Measurements from ENCODE around the gene CDKN2C. TPM values are rescaled to one million over a fixed set of nuclear protein-coding genes. Genes with fewer than 3 reads are reported as not detected.
A peak's percentile ranks its signal among the peaks of the same experiment; 100 is the strongest.
"Not testable (repeated sequence)": the region's sequence is repeated elsewhere in the genome, so short reads cannot be mapped to it uniquely, and the experiment has no call there.

Gene CDKN2C
- total and polyA plus RNA-seq, 2 donors (not counting 3 experiments of a cell fraction or from before 2014, with no cell fraction given) = 12.8 to 19.8 TPM

DNA sequence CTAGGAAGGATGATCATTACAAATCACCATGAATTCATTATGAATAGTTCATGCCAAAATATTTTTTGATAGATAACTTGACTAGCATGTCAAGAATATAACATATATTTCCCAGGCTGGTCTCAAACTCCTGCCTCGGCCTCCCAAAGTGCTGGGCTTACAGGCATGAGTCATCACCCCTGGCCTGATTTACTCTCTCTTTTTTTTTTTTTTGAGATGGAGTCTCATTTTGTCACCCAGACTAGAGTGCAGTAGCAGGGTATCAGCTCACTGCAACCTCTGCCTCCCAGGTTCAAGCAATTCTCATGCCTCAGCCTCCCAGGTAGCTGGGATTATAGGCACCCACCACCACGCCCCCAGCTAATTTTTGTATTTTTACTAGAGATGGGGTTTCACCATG, 34.8 kb upstream of the CDKN2C start:
- H3K27ac ChIP-seq (ENCODE audit: insufficient read depth, low read depth, low read length); dilution Hi-C loops (cut with MboI; ENCODE audit: extremely low pct_ligation_motif_present, low sequenced_read_pairs); FAIRE-seq; H3K27me3 ChIP-seq (ENCODE audit: control insufficient read depth in 2 of 2, insufficient read depth in 2 of 2, low read length in 2 of 2); DNase-seq (ENCODE audit: low read depth, low spot score); H3K4me1 ChIP-seq (ENCODE audit: control insufficient read depth, extremely low read depth, insufficient read depth, low read length); H3K36me3 ChIP-seq (ENCODE audit: control insufficient read depth in 2 of 2, extremely low read depth in 1 of 2, insufficient read depth in 2 of 2, low read length in 2 of 2); POLR2A ChIA-PET; BruUV-seq (replicated peaks); H4K20me1 ChIP-seq (replicated peaks; ENCODE audit: control insufficient read depth, extremely low read depth, insufficient read depth, low read length); H3K9me1 ChIP-seq (replicated peaks; ENCODE audit: control insufficient read depth, extremely low read depth, insufficient read depth, low read length); H3K4me2 ChIP-seq (ENCODE audit: insufficient read depth, low read length); H3K9me3 ChIP-seq (replicated peaks; ENCODE audit: control insufficient read depth, insufficient read depth, low read length); H2AFZ ChIP-seq (ENCODE audit: low read depth, low read length); intact Hi-C loops (cut with micrococcal nuclease); H3K9ac ChIP-seq (replicated peaks; ENCODE audit: extremely low read depth, insufficient read depth, low read length); H3K4me3 ChIP-seq (replicated peaks in 1 of 3; ENCODE audit: insufficient read depth in 1 of 3, low read depth in 1 of 3, low read length in 3 of 3): not testable (repeated sequence)
- peaks cover 48% of the 10 kb centered on the region for H3K79me2 ChIP-seq (ENCODE audit: control insufficient read depth, insufficient read depth, low read length)
- CTCF ChIA-PET = interaction anchor here (1.2 to 1.4 kb wide), 3 partner anchors 11 to 14 kb away, joined by 3 to 4 read pairs (median 4); no protein-coding TSS in a partner anchor
- TF ChIP-seq FOS (IDR thresholded peaks at IDR 0.05; ENCODE audit: borderline replicate concordance, insufficient read depth, low read length) = peak; percentile 16

DNA sequence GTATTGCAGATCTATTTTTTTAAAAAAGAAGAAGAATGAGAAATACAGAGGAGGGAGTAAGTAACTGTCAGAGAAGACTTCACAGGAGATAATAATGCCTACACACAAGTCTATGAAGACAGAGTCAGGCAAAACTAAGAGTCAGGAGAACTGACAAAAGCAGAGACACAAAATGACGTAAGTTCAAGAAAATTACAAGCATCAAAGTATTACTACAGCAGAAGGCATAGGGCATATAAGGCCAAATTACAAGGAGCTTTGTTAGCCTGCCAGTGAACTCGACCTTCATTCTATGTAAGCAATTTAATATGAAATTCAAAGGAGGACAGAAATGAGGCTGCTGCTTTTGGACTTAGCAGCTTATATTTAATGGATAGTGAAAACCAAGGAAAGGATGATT, 33.7 kb upstream of the CDKN2C start:
- intact Hi-C loops (cut with micrococcal nuclease) = no loop called here
- FAIRE-seq = no peak

More for the DNA sequence above, 33.7 kb upstream of the CDKN2C start:
- Histone ChIP-seq H3K4me3 (replicated peaks in 1 of 3; ENCODE audit: insufficient read depth in 1 of 3, low read depth in 1 of 3, low read length in 3 of 3) (no peak overlapping the region), H3K9me3 (replicated peaks; ENCODE audit: control insufficient read depth, insufficient read depth, low read length) (no peaks in the 10 kb centered on the region), H3K9ac (replicated peaks; ENCODE audit: extremely low read depth, insufficient read depth, low read length) (no peak overlapping the region), H3K4me1 (ENCODE audit: control insufficient read depth, extremely low read depth, insufficient read depth, low read length) (no peaks in the 10 kb centered on the region), H3K4me2 (ENCODE audit: insufficient read depth, low read length) (no peak overlapping the region), H3K27me3 (ENCODE audit: control insufficient read depth in 2 of 2, insufficient read depth in 2 of 2, low read length in 2 of 2) (no peaks in the 10 kb centered on the region), H3K9me1 (replicated peaks; ENCODE audit: control insufficient read depth, extremely low read depth, insufficient read depth, low read length) (no peaks in the 10 kb centered on the region), H3K36me3 (ENCODE audit: control insufficient read depth in 2 of 2, extremely low read depth in 1 of 2, insufficient read depth in 2 of 2, low read length in 2 of 2) (no peaks in the 10 kb centered on the region), H3K79me2 (ENCODE audit: control insufficient read depth, insufficient read depth, low read length) (peaks cover 49% of the 10 kb centered on the region), H4K20me1 (replicated peaks; ENCODE audit: control insufficient read depth, extremely low read depth, insufficient read depth, low read length) (no peaks in the 10 kb centered on the region), H2AFZ (ENCODE audit: low read depth, low read length) (no peak overlapping the region), H3K27ac (ENCODE audit: insufficient read depth, low read depth, low read length) (no peak overlapping the region)
- TF ChIP-seq, protein P1, sequence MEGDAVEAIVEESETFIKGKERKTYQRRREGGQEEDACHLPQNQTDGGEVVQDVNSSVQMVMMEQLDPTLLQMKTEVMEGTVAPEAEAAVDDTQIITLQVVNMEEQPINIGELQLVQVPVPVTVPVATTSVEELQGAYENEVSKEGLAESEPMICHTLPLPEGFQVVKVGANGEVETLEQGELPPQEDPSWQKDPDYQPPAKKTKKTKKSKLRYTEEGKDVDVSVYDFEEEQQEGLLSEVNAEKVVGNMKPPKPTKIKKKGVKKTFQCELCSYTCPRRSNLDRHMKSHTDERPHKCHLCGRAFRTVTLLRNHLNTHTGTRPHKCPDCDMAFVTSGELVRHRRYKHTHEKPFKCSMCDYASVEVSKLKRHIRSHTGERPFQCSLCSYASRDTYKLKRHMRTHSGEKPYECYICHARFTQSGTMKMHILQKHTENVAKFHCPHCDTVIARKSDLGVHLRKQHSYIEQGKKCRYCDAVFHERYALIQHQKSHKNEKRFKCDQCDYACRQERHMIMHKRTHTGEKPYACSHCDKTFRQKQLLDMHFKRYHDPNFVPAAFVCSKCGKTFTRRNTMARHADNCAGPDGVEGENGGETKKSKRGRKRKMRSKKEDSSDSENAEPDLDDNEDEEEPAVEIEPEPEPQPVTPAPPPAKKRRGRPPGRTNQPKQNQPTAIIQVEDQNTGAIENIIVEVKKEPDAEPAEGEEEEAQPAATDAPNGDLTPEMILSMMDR (IDR thresholded peaks at IDR 0.05; ENCODE audit: extremely low read depth in 1 of 2, insufficient read depth in 1 of 2, low read depth in 1 of 2, low read length in 2 of 2) = no peak
- TF ChIP-seq POLR2AphosphoS5 (IDR thresholded peaks at IDR 0.05; ENCODE audit: insufficient read depth, low read depth, low read length) (no peak), EZH2 (IDR thresholded peaks at IDR 0.05; ENCODE audit: borderline replicate concordance, low read depth, low read length, severe bottlenecking) (no peak), GATA2 (IDR thresholded peaks at IDR 0.05; ENCODE audit: insufficient read depth, insufficient read length, low read depth, low read length) (no peak), MYC (IDR thresholded peaks at IDR 0.05; ENCODE audit: low read depth, low read length) (no peak), FOS (IDR thresholded peaks at IDR 0.05; ENCODE audit: borderline replicate concordance, insufficient read depth, low read length) (no peak), JUN (IDR thresholded peaks at IDR 0.05; ENCODE audit: borderline replicate concordance, insufficient read depth, insufficient read length, low read depth) (no peak), POLR2A (IDR thresholded peaks at IDR 0.05; ENCODE audit: low read depth, low read length) (no peak)
- TF ChIP-seq, protein P2, sequence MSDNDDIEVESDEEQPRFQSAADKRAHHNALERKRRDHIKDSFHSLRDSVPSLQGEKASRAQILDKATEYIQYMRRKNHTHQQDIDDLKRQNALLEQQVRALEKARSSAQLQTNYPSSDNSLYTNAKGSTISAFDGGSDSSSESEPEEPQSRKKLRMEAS (IDR thresholded peaks at IDR 0.05; ENCODE audit: insufficient read depth, insufficient read length) = no peak
- DNase-seq (ENCODE audit: low read depth, low spot score) = no peak
- BruUV-seq (replicated peaks) = no TSS peak
- dilution Hi-C loops (cut with MboI; ENCODE audit: extremely low pct_ligation_motif_present, low sequenced_read_pairs) = no loop called here
- POLR2A ChIA-PET = no interaction called here
- CTCF ChIA-PET = interaction anchor here (1.1 to 1.4 kb wide), 4 partner anchors 10 to 23 kb away, joined by 3 to 4 read pairs (median 4); no protein-coding TSS in a partner anchor
